GM12878 (cell line): Measurements from ENCODE around the gene GNA15. TPM values are rescaled to one million over a fixed set of nuclear protein-coding genes. Genes with fewer than 3 reads are reported as not detected.

Experiments
- ATAC-seq: fragments of 200-7000 bp; cut with Tn5 transposase; 3 replicates; pipeline ENCODE4 v1.9.1; 2020; ENCODE audit warnings: mild to moderate bottlenecking, moderate library complexity
- BruUV-seq: library from RNA; stranded (reverse); fragments of 400-500 nt; replicated peaks from 2 replicates; lab custom pipeline; 2021; lab: Mats Ljungman, UMichigan
- CTCF ChIA-PET: fragments of 300-600 bp; sonication (Branson Sonifier 250); formaldehyde crosslinking; extraction: SDS; loops from one replicate; lab custom pipeline; 2021; ENCODE audit warnings: inconsistent platforms; lab: Yijun Ruan, JAX
- POLR2A ChIA-PET: fragments of 350-600 bp; formaldehyde crosslinking; extraction: SDS; loops from one replicate; lab custom pipeline; 2021; ENCODE audit warnings: inconsistent platforms; lab: Charles Lee
- RAD21 ChIA-PET: fragments of 300-600 bp; sonication (Branson Sonifier 250); formaldehyde crosslinking; loops from one replicate; lab custom pipeline; 2023; ENCODE audit warnings: antibody characterized with exemption; ENCODE audit not compliant: unreplicated experiment; lab: Charles Lee
- SMC1A ChIA-PET: fragments of 300-600 bp; sonication (Branson Sonifier 250); formaldehyde crosslinking; loops from one replicate; lab custom pipeline; 2023; ENCODE audit not compliant: unreplicated experiment, uncharacterized antibody; lab: Charles Lee
- DNase-seq: peaks from one replicate; pipeline ENCODE4 v3.0.0-alpha.2; 2011; ENCODE audit warnings: low read depth, low spot score
- FAIRE-seq: peaks from 3 replicates; lab custom pipeline; 2011; peaks lifted over from hg19 to GRCh38; lab: Jason Lieb, UNC
- H2AFZ ChIP-seq: 2 replicates; pipeline ENCODE4 v1.6.0; 2011; ENCODE audit warnings: low read depth, low read length, control low read depth; ENCODE audit not compliant: control insufficient read depth
- H3K27ac ChIP-seq: 2 replicates; pipeline ENCODE4 v1.5.1; 2011; ENCODE audit warnings: control low read depth; ENCODE audit not compliant: control insufficient read depth, insufficient read depth
- H3K27me3 ChIP-seq, 2 experiments: replicated peaks in 1 of 2; 2 replicates each; pipeline versions ENCODE4 v1.6.0 to v1.6.1; 2011; ENCODE audit warnings: low read length in 1 of 2; ENCODE audit not compliant: control insufficient read depth in 2 of 2, insufficient read depth in 2 of 2
- H3K36me3 ChIP-seq, 2 experiments: 2 replicates each; pipeline ENCODE4 v1.5.1; 2011; ENCODE audit warnings: low read length in 1 of 2; ENCODE audit not compliant: control insufficient read depth in 2 of 2, insufficient read depth in 2 of 2
- H3K4me1 ChIP-seq: 2 replicates; pipeline ENCODE4 v1.6.1; 2011; ENCODE audit warnings: mild to moderate bottlenecking, low read length, moderate library complexity, mixed read lengths; ENCODE audit not compliant: control insufficient read depth, insufficient read depth
- H3K4me2 ChIP-seq: 2 replicates; pipeline ENCODE4 v1.6.0; 2011; ENCODE audit warnings: control low read depth; ENCODE audit not compliant: control insufficient read depth, insufficient read depth
- H3K4me3 ChIP-seq: fragments of 200-600 bp; sonication (generic); 2 replicates; pipeline ENCODE4 v1.5.1; 2016
- H3K79me2 ChIP-seq: 2 replicates; pipeline ENCODE4 v1.6.0; 2011; ENCODE audit warnings: low read length; ENCODE audit not compliant: control insufficient read depth, insufficient read depth
- H3K9ac ChIP-seq: 2 replicates; pipeline ENCODE4 v1.8.0; 2011; ENCODE audit warnings: low read length, control low read depth, mixed read lengths; ENCODE audit not compliant: control insufficient read depth, insufficient read depth
- H3K9me3 ChIP-seq: replicated peaks from 3 replicates; pipeline ENCODE4 v1.5.1; 2011; ENCODE audit warnings: mild to moderate bottlenecking, low read length; ENCODE audit not compliant: control insufficient read depth, insufficient read depth
- H4K20me1 ChIP-seq: 2 replicates; pipeline ENCODE4 v1.6.0; 2011; ENCODE audit not compliant: control insufficient read depth, insufficient read depth
- MLLT1 ChIP-seq: fragments of 450-650 bp; IDR thresholded peaks from 2 replicates; pipeline ENCODE4 v1.6.1; 2016; ENCODE audit warnings: mild to moderate bottlenecking
- NFYB ChIP-seq: IDR thresholded peaks from 2 replicates; pipeline ENCODE4 v1.6.1; 2011; ENCODE audit warnings: low read depth, mild to moderate bottlenecking, low read length, improper control_type of control experiment, moderate library complexity; ENCODE audit not compliant: insufficient read depth
- RAD51 ChIP-seq: fragments of 450-650 bp; IDR thresholded peaks from 2 replicates; pipeline ENCODE4 v1.6.1; 2016; ENCODE audit warnings: moderate library complexity, mild to moderate bottlenecking, inconsistent platforms
- USF1 ChIP-seq: IDR thresholded peaks from 2 replicates; pipeline ENCODE4 v1.6.1; 2011; ENCODE audit warnings: borderline replicate concordance, low read depth, mild to moderate bottlenecking, moderate library complexity, mixed read lengths, low read length; ENCODE audit not compliant: insufficient read depth; ENCODE audit errors: extremely low read length
- WGBS: methylation state at CpG from one replicate; pipeline ENCODE4 v1.1.6; 2016; ENCODE audit warnings: low lambda C conversion rate; ENCODE audit not compliant: insufficient replicate concordance, insufficient coverage; ENCODE audit errors: missing lambda C conversion rate; 5-methylcytosine and 5-hydroxymethylcytosine counted together
- in situ Hi-C: fragments of 300-500 bp; cut with MboI; formaldehyde crosslinking; loops from 9 replicates; pipeline ENCODE4 v1.14.3; 2018; ENCODE audit warnings: mixed read lengths
- intact Hi-C: fragments of 100-400 bp; cut with micrococcal nuclease; formaldehyde crosslinking; loops from one replicate; pipeline ENCODE4 v1.14.2; 2022; ENCODE audit not compliant: unreplicated experiment
- polyA plus RNA-seq, 11 experiments: library from polyadenylated mRNA; depleted of rRNA in 4 of 11; unstranded in 6 of 11; stranded (reverse) in 5 of 11; fragments of >200 nt; fragmentation: Nextera tagmentation in 4 of 11; fragmentation: Illumina TruSeq in 1 of 11; extraction: Ambion mirVana in 4 of 11; extraction: Trizol in 1 of 11; gene quantifications; 1 replicate in 1 of 11; 2 replicates in 10 of 11; pipeline versions ENCODE4 v1.2.1 to v1.2.3, GENCODE V29; 2011 to 2016; ENCODE audit warnings: inconsistent platforms in 2 of 11, missing spikeins in 2 of 11, low read depth in 1 of 11
- total RNA-seq, 4 experiments: library from RNA; depleted of rRNA in 3 of 4; stranded (reverse); fragments of >200 nt in 3 of 4; fragmentation: Illumina TruSeq in 1 of 4; extraction: Trizol in 1 of 4; gene quantifications; 2 replicates each; pipeline versions ENCODE4 v1.2.1 to v1.2.3, GENCODE V29; 2013 to 2021

Gene GNA15
- total and polyA plus RNA-seq, 10 of the 15 experiments (the other 5 are each of a cell fraction or from before 2014, with no cell fraction given): 0.42 to 18.0 (median 9.4) TPM

GRCh38 chr19:3162418-3163229 lies 26.8 kb downstream of the GNA15 start:
- Histone ChIP-seq H3K9ac (no peak overlapping the region), H3K4me3 (no peak overlapping the region), H4K20me1 (no peaks in the 10 kb centered on the region), H3K4me2 (no peak overlapping the region)
- in situ Hi-C loops (loop anchor here (5.0 kb wide), 2 partner anchors 85 to 205 kb away; no protein-coding TSS in a partner anchor), intact Hi-C loops (loop anchor here (1.0 to 2.0 kb wide), 4 partner anchors 16 to 200 kb away; no protein-coding TSS in a partner anchor)
- no peak for FAIRE-seq
- ChIA-PET POLR2A (interaction anchor here (0.6 to 0.9 kb wide), 2 partner anchors 34 to 44 kb away, joined by 3 to 4 read pairs; no protein-coding TSS in a partner anchor), CTCF (interaction anchor here (0.8 to 4.1 kb wide), 11 partner anchors 10 to 212 kb away, joined by 3 to 35 read pairs (median 4); no protein-coding TSS in a partner anchor)
- TF ChIP-seq USF1 (peak; percentile 54), RAD51 (peak; percentile 70; the same call in 1 of the 2 replicates), MLLT1 (no peak), NFYB (peak; percentile 66)
- TF ChIP-seq, all 136 proteins: peak for 3
- Histone ChIP-seq H3K36me3 (peaks cover 0 to 3% of the 10 kb centered on the region in 2 experiments; a peak in 3 of 4 replicates), H3K9me3 (no peaks in the 10 kb centered on the region; the same call in 2 of the 3 replicates), H2AFZ (no peak overlapping the region), H3K27me3 (no peaks in the 10 kb centered on the region), H3K27ac (no peak overlapping the region), H3K79me2 (no peaks in the 10 kb centered on the region), H3K4me1 (no peaks in the 10 kb centered on the region)
- DNase-seq (no peak), ATAC-seq (peak; percentile 59)
- 60% methylated on average over 31 of the region's 38 CpGs for WGBS
- no TSS peak for BruUV-seq
- RAD21 ChIA-PET: interaction anchor here (1.0 to 2.2 kb wide), 4 partner anchors 18 to 34 kb away, joined by 4 to 11 read pairs (median 6); no protein-coding TSS in a partner anchor
- SMC1A ChIA-PET: interaction anchor here (0.6 to 3.8 kb wide), 11 partner anchors 16 to 212 kb away, joined by 3 to 35 read pairs (median 3); no protein-coding TSS in a partner anchor
